Measurements from ENCODE around the gene LINS1.
"Not testable (repeated sequence)": the region's sequence is repeated elsewhere in the genome, so short reads cannot be mapped to it uniquely, and the experiment has no call there.

Gene LINS1

GRCh38 chr15:100598655-100599054 is 3.3 kb downstream of the LINS1 start:
- DNase-seq, result no peak

- no peak for DNase-seq
Measured at GRCh38 chr15:100597862-100598261, 4.1 kb downstream of the LINS1 start.

GRCh38 chr15:100596792-100597191 is 5.2 kb downstream of the LINS1 start:
- no peak for DNase-seq

GRCh38 chr15:100595964-100596363 is 6.0 kb downstream of the LINS1 start:
- DNase-seq, result no peak

- DNase-seq, result no peak
Measured at GRCh38 chr15:100593431-100593830, 8.6 kb downstream of the LINS1 start.

GRCh38 chr15:100592898-100593297 is 9.1 kb downstream of the LINS1 start:
- no peak for DNase-seq

- DNase-seq, result no peak
Measured at GRCh38 chr15:100591835-100592234, 10.1 kb downstream of the LINS1 start.

GRCh38 chr15:100591163-100591562 is 10.8 kb downstream of the LINS1 start:
- not testable (repeated sequence) for DNase-seq

- DNase-seq, result peak in 1 of 2 experiments; percentile 4
Measured at GRCh38 chr15:100588638-100589242, 13.2 kb downstream of the LINS1 start.

GRCh38 chr15:100580414-100580813 is 21.6 kb downstream of the LINS1 start:
- DNase-seq, result no peak

GRCh38 chr15:100573526-100573925 is 28.5 kb downstream of the LINS1 start:
- no peak for DNase-seq

GRCh38 chr15:100572362-100572983 is 29.5 kb downstream of the LINS1 start:
- peak in 1 of 2 experiments; percentile 10 for DNase-seq

- DNase-seq, result no peak
Measured at GRCh38 chr15:100571592-100572167, 30.3 kb downstream of the LINS1 start.

- DNase-seq, result no peak
Measured at GRCh38 chr15:100570735-100571313, 31.2 kb downstream of the LINS1 start.

- DNase-seq, result no peak
Measured at GRCh38 chr15:100570275-100570674, 31.7 kb downstream of the LINS1 start.

GRCh38 chr15:100569391-100569790 is 32.6 kb downstream of the LINS1 start:
- no peak for DNase-seq

- no peak for DNase-seq
Measured at GRCh38 chr15:100566850-100567628, 34.9 kb downstream of the LINS1 start.

- no peak for DNase-seq
Measured at GRCh38 chr15:100565591-100565990, 36.4 kb downstream of the LINS1 start.

- DNase-seq, result no peak
Measured at GRCh38 chr15:100560323-100560722, 41.7 kb downstream of the LINS1 start.

- DNase-seq, result no peak
Measured at GRCh38 chr15:100559330-100559729, 42.7 kb downstream of the LINS1 start.

- no peak for DNase-seq
Measured at GRCh38 chr15:100558771-100559254, 43.2 kb downstream of the LINS1 start.

- no peak for DNase-seq
Measured at GRCh38 chr15:100553468-100553867, 48.5 kb downstream of the LINS1 start.

GRCh38 chr15:100547961-100548360 is 54.0 kb downstream of the LINS1 start:
- no peak for DNase-seq

Measured in NCI-H526 (cell line).